Ramos (cell line): Measurements from ENCODE around the gene RANBP1.

Experiments used
- in situ Hi-C: fragments of 300-500 bp; cut with MboI; formaldehyde crosslinking; loops from one replicate; pipeline ENCODE4 v1.14.3; 2022; ENCODE audit warnings: low sequenced_read_pairs; ENCODE audit not compliant: unreplicated experiment

The RANBP1 gene

DNA sequence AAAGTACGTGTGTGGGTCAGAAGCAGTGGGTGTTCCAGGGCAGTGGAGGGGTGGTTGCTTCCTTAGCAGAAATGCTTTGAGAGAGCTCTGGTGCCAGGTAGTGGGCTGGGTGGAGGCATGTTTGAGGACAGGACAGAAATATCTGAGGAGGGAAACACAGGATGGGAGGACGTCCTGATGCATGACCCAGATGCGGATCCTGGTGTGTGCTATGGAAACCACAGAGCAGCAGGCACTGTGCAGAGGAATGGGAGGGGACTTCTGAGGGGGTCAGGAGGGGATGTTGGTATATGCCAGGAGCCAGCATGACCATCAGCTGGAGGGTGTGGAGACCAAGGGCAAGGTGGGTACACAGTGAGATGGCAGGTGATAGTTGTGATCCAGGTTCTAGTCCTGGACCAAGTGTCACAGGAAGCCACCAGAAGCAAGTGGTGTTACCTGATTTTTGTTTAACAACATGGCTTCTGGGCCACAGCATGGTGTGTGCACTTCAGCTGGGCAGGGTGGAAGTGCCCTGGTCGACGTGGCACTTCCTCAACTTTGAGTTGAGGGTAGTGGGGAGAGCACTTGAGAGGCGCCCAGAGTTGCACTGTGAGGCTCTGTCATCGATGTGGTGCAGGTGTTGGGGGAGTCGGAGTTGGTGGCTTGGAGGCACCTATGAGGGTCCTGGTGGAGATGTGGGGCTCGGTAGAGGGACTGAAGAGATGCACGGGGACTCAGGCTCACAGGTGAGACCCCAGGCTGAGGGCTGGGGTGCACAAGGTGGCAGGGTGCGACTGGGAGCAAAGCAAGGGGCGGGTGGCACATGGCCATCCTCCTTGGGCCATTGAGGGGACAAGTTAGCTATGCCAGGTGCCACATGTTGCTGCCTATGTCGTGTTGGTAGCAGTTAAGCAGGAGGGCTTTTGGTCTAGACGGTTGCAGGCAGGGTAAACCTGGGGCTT is 28.3 kb upstream of the RANBP1 start:
- in situ Hi-C loops, result no loop called here

DNA sequence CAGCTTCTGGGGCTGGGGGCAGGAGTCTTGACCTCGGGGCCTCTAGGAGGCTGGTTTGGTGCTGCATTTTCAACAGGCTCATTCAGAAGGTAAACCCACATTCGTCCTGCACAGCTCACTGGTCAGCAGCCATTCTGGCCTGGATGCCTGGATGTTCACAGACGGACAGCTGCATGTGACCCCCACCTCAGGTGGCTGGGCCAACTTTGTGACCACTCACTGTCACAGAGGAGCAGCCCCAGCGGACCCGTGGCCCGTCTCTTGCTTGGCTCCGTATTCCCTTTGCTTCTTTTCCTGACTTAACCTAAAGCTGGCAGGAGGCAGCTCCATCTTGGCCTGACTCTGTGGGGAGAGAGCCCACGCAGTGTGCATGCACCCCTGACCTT is 27.6 kb upstream of the RANBP1 start:
- in situ Hi-C loops, result no loop called here

DNA sequence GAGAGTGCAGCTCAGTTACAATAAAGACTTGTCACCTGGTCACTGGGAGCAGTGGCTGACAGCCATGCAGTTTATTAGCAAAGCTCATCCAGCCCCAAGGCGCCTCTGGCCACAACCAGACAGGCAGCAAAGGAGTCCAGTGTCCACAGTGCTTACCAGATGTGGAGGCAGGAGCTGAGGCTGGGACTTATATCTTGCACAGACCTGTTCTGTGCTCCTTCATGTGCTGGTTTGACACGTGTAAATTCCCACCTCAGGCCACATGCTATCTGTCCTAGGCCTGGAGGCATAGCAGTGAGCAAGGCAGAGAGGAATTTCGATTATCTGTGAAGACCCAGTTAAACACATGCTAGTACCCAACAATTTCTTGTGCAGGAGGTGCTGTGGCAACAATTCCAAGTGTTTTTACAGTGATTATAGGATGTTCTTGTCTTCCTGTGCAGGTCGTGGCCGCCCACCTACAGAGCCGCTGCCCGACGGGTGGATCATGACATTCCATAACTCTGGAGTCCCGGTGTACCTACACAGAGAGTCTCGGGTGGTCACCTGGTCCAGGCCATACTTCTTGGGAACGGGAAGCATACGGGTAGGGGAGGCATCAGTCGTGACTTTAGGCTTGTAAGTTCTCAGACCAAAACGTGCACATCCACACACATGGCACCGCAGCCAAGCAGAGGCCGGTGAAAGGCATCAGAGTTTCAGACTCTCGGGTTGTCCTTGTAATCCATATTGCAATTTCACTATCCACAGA is 26.5 kb upstream of the RANBP1 start:
- in situ Hi-C loops, result no loop called here

DNA sequence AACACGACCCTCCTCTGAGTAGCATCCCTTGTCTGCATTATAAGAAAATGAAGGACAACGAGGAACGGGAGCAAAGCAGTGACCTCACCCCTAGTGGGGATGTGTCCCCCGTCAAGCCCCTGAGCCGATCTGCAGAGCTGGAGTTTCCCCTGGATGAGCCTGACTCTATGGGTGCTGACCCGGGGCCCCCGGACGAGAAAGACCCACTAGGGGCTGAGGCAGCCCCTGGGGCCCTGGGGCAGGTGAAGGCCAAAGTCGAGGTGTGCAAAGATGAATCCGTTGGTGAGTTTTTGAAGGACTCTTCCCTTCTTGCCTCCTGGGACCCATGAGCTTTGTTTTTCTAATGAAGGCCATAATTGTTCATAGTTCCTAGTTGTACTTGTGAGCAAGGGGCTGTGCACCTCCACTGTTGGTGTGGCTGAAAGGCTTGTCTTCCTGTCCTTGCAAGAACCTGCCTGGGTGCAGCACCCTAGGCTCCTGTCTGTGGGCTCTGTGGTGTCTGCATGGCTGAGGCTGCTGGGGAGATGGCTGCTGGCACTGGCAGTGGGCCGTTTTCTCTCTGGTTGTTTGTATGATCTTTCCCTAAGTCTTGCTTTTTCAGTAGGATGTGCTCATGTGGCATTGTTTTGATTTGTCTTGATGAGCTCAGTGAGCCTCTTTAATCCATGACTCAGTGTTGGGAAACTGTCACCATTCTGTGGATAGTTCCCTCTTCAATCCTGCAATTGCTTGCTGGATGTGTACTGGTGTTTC is 25.8 kb upstream of the RANBP1 start:
- in situ Hi-C loops, result no loop called here

DNA sequence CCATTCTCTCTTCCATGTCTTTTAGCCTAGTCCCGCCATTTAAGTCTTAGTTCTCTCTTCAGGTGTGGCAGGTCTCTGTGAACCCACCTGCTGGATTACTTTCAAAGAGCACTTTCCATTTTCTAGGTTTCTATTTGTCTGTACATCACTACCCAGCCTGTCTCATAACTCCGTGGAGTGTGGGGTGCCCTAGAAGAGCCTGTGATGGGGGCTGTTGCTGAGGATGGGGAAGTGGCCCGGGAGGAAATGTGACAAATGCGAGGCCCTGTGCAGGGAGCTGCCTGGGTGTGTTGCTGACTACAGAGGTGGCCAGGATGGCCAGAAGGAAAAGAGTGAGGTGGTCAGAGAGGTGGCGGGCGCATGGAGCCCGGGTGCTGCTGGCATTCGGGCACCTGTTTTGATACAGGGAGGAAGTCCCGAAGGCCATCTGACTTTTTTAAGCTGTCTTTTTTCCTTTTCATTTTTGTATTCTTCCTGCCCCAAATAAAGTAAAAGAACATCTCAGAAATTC is 25.1 kb upstream of the RANBP1 start:
- in situ Hi-C loops, result no loop called here

DNA sequence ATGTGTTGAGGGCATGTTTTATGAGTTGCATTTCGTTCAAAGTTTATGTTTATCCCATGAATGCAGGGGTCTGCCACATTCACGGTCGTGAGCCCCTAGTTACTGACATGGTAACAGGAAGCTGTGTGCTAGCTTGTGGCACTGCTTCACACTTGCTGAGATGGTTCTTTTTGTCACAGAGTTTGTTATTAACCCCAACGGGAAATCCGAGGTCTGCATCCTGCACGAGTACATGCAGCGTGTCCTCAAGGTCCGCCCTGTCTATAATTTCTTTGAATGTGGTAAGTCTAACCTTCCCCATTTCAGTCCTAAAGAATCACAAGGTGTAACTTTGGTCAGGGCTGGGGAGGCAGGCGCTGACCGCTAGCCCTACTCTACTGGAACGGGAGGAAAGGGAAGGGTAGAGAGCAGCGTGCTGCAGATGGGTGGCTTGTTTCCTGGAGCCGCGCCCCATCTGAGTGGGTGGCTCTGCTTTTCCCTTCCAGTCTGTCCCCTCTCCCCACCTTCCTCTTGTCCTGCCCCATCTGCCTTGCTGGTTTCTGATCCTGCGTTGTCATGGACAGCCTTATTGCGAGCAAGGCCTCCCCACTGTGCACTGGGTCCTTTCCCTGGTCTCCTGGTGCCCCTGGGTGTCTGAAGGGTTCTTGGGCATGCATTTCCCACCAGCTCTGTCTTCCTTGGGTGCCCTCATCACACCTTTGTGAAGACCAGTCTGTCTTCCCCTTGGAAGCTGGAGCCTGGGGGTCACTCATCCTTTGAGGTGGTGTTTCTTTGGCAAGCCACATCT is 24.0 kb upstream of the RANBP1 start:
- in situ Hi-C loops, result no loop called here

DNA sequence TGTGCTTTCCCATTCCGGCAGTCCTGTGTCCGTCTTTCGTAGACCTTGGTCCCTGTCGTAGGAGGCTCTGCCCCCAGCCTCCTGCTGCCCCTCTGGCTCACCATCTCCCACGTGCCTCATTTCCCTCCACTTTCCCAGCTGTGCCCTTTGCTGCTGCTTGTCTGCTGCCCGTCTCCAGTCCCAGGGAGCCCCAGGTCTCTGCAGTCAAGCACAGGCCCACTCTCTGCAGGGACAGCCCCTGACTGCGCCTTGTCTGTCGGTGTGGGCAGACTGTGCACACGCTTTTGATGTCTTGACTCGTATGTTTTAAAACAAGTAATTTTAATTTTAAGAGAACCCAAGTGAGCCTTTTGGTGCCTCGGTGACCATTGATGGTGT is 23.4 kb upstream of the RANBP1 start:
- in situ Hi-C loops, result no loop called here

DNA sequence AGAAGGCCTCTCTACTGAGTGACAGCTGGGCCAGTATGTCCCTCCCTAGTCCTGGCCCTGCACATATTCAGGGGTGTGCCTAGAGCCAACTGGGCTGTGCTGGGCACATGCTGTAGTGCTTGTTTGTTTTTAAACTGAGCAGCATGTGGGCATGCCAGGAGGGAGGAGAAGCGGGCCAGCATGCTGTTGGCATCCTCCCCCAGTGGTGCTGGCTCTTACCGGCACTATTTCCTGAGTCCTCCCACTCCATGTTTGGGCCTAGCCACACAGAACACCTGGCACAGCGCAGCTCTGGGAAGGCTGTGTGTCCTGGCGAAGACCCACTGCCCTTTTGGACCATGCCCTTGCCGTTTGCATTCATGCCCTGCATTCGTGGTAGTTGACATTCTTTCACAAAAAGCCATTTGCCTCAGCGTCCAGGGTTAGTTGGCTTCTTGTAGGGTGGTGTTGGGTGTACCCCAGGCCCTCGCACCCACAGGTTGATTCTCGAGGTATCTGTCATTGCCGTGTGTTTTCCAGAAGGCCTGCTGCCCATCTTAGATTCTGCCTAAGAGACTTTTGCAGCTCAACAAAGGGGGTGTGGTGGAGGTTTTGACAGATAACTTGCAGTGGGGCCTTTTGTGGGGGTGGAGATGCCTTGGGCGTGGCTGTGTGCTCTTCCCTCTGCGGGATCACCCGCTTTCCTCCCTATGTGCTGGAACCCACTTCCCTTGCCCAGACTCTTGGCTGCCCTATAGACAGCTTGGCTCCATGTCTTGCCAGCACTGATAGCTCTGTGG is 22.3 kb upstream of the RANBP1 start:
- in situ Hi-C loops, result no loop called here

DNA sequence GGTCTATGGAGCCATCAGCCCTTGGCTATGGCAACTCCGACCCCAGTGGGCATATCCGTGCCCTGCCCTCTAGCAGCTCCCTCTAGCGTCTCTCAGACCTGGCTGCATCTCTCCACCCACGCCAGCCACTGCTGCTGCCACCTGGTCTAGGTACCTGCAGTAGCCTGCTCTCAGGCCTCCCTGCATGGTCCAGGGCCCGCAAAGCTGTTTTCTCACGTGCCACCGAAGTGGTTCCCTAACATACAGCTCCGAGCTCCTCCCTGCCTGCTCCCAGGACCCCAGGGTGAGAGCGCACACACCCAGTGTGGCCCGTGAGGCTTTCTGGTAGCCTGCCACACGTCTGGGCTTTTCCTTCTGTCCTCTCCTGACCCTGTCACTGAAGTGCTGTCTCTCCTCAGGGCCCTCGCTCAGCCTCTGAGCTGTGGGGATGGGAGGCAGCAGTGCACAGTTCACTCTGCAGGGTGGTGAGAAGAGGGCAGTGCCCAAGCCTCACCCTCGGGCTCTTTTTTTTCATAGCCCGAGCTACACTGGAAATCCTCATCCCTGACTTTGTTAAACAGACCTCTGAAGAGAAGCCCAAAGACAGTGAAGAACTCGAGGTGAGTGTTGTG is 21.6 kb upstream of the RANBP1 start:
- in situ Hi-C loops, result no loop called here

DNA sequence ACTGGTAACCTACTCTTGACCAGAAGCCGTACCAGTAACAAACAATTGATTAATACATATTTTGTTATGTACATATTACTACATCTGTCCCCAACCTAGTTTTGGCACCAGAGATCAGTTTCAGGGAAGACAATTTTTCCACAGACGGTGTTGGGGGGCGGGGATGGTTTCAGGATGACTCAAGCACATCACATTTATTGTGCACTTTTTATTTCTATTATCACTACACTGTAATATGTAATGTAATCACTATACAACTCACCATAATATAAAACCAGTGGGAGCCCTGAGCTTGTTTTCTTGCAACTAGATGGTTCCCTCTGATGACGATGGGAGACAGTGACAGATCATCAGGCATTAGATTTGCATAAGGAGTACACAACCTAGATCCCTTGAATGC is 20.4 kb upstream of the RANBP1 start:
- in situ Hi-C loops, result no loop called here

DNA sequence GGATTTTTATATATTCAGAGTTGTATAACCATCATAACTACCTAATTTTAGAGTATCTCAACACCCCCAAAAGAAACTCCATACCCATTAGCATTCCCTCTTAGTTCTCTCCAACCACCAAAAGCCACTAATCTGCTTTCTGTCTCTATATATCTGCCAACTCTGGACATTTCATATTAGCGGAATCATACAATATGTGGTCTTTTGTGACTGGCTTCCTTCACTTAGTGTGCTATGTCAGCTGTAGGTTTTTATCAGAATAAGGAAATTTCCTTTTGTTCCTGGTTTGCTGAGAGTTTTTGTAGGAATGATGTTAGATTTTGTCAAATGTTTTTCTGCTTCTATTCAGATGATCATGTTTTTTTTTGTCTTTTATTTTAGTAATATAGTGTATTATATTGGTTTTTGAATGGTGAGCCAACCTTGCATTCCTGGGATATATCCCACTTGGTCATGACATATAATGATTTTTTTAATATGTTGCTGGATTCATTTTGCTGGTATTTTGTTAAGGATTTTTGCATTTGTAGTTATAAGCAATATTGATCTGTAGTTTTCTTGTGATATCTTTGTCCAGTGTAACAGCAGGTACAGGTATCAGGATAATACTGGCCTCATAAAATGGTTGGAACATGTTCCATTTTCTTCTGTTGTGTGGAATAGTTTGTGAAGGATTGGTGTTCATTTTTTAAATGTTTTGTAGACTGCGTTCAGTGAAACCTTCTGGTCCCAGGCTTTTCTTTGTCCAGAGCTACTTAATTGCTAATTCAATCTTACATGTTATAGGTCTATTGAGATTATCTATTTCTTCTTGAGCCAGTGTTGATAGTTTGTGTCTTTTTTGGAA is 19.1 kb upstream of the RANBP1 start:
- in situ Hi-C loops, result no loop called here

DNA sequence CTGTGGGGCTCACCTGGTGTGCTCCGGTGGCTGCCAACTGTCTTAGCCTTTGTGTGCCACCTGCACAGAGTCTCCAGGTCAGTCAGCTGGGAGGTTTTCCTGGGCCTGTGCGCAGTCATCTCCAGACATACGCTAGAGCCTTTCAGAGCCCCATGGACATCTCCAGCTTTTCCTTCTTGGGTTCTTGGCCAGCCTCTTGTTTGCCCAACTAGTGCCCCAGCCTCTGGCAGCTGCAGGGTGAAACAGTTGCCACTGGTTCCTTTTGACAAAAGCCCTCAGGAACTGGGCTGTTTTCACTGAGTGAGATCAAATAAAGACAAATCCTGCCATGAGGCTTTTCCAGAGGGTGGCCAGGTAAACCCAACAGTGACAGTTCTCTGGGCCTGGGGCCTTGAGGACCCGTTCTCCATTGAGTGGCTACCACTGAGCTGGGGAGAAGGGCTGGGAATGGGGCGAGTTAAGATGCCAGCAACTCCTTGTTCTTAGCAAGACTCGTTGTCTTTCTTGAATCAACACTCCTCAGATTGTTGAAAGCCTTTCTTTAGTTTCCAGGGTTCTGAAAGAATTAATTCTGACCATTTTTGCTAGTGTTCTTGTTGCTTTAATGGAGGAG is 16.7 kb upstream of the RANBP1 start:
- in situ Hi-C loops, result no loop called here

DNA sequence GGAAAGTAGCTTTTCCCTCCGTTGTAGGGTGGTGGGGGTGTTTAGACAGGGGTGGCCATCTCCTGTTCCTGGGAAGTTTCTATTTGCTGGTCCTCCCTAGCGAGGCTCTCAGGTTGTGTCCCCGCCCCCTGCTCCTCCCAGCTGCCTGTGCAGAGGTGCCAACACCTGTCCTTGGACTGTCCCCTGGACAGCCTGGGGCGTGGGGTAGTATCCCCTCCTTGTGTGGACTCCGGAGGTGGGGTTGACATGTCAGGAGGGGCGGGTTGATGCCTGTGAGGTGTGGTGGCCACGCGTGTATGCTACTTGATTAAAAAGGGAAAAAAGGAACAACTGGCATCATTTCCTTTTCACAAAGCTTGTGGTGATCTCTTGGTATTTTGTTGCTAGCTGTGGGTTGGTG is 14.3 kb upstream of the RANBP1 start:
- in situ Hi-C loops, result no loop called here

DNA sequence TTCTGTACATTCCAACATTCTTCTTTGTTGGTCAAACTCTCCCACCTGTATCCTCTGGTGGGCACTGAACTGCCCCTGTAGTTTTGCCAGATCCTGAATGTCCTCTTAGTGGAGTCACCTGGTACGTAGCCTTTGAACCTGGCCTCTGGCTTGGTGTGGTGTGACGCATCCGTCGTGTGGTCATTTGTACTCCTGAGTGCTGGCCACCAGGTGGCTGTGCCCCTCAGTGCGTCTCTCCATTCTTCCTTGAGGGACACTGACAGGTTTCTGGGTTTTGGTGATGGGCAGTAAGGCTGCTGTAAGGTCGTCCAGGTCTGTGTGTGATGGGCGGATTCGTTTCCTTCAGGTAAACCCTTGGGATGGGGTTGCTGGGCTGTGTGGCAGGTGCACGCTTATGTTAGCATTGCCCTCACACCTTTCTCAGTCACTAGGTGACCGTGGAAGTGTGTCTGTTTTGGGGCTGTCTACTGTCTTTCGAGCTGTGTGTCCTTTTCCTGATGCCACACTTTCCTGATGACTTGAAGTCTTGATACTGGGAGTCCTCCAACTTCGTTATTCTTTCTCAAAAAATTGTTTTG is 13.6 kb upstream of the RANBP1 start:
- in situ Hi-C loops, result no loop called here

DNA sequence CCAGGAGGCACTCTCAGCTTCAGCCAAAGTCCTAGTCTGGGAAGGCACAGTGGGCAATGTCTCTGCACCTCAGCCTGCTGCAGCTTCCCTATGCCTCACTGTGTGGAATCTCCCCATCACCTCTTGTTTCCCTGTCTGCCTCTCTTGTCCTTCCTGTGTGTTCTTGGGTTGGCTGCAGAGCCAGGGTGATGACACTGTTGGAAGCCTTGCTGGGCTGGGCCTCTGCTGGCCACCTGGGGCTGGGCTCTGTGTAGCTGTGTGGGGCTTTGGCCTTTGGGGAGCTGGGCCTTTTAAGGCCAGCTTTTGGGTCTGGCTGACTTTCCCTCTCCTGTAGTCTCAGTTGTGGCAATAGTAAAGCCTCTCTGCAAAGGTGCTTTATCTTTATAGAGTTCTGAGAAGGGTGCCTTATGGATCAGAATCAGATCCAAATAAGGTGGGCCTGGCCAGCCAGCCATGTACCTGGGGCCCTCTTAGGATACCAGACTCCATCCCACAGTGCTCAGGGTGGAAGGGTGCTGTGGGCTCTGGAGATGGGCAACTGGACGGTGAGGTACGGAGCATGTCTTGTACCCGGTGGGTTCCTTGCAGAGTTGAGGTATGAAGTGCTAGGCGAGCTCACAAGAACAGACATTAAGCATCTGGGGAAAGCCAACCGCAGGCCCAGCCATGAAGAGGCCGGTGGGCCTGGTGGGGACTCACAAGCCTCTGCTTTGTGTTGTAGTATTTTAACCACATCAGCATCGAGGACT is 10.3 kb upstream of the RANBP1 start:
- in situ Hi-C loops, result no loop called here

DNA sequence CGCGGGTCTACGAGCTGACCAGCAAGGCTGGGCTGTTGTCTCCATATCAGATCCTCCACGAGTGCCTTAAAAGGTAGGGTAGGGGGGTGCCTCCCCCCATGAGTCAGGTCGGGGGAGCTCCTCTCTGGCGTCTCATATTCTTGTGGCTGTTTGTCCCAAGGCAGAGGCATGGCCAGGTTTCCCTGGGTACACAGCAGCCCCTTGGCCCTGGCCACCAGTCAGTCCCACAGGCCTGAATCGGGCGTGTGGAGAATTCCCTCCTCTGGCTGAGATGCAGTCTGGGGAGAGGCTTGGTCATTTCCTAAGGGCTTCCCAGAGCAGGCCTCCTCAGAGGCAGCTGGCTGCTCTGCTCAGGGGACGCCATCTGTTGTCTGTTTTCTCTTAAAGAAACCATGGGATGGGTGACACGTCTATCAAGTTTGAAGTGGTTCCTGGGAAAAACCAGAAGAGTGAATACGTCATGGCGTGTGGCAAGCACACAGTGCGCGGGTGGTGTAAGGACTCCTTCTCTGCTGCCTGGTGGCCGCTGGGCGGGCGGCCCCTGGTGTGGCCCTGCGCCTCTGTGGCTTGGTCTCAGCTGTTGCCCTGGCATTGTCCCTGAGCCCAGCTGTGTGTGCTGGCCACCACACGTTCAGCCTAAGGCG is 9.6 kb upstream of the RANBP1 start:
- in situ Hi-C loops, result no loop called here
